Adrenal gland (tissue), 12 donors: ENCODE results near the gene TTC39B. TPM values are rescaled to one million over a fixed set of nuclear protein-coding genes. Genes with fewer than 3 reads are reported as not detected.

ENCODE experiments used
- DNase-seq, 7 donors: peaks; one replicate each; pipeline ENCODE4 v3.0.0-alpha.2; 2019 to 2020
- H3K27ac ChIP-seq, 5 donors: fragments of 200-600 bp; sonication (generic) in 4 of 5; 1 replicate in 3 of 5; 2 replicates in 2 of 5; pipeline versions ENCODE4 v1.5.1 to v1.8.0; 2016 to 2020; ENCODE audit warnings: mild to moderate bottlenecking in 1 of 5
- H3K27me3 ChIP-seq: fragments of 200-600 bp; 2 replicates; pipeline ENCODE4 v1.8.0; 2021
- H3K36me3 ChIP-seq, 2 donors: fragments of 200-600 bp; replicated peaks in 1 of 2; 1 replicate in 1 of 2; 2 replicates in 1 of 2; pipeline versions ENCODE4 v1.5.1 to v1.8.0; 2018 to 2022
- H3K4me1 ChIP-seq, 2 donors: fragments of 200-600 bp; replicated peaks in 1 of 2; 1 replicate in 1 of 2; 2 replicates in 1 of 2; pipeline versions ENCODE4 v1.5.1 to v1.8.0; 2018 to 2021
- H3K4me3 ChIP-seq, 4 donors: fragments of 200-600 bp; sonication (generic) in 3 of 4; one replicate each; pipeline ENCODE4 v1.5.1; 2016 to 2018
- H3K9me3 ChIP-seq, 3 donors: fragments of 200-600 bp; sonication (generic) in 1 of 3; replicated peaks in 1 of 3; 1 replicate in 2 of 3; 2 replicates in 1 of 3; pipeline versions ENCODE4 v1.5.1 to v1.8.0; 2016 to 2021
- POLR2A ChIP-seq, 2 donors: fragments of 450-650 bp; IDR thresholded peaks; one replicate each; pipeline ENCODE4 v1.6.1; 2017; ENCODE audit warnings: antibody characterized with exemption in 2 of 2, mild to moderate bottlenecking in 2 of 2, moderate library complexity in 1 of 2
- WGBS, 4 donors: extraction: QIAGEN DNeasy Blood & Tissue Kit in 2 of 4; methylation state at CpG; one replicate each; pipeline versions ENCODE4 v1.1.5 to v1.1.7; 2013 to 2017; 5-methylcytosine and 5-hydroxymethylcytosine counted together
- intact Hi-C, 2 donors: fragments of 100-400 bp; cut with DNase I; formaldehyde crosslinking; loops; one replicate each; pipeline versions ENCODE4 v1.14.1 to v1.15.0; 2022 to 2023
- polyA plus RNA-seq, 3 donors: library from polyadenylated mRNA; stranded (reverse); fragments of 200-250 nt in 2 of 3; fragments of 350-450 nt in 1 of 3; fragmentation: Illumina TruSeq in 1 of 3; extraction: RNeasy Lipid Tissue Mini Kit (QIAGEN cat#74804) in 1 of 3; gene quantifications; one replicate each; pipeline ENCODE4 v1.2.3, GENCODE V29; 2013 to 2014
- total RNA-seq, 9 donors: library from RNA; depleted of rRNA in 4 of 9; stranded (reverse); fragments of >200 nt in 4 of 9; fragments of 120-200 nt in 1 of 9; fragmentation: NEBNext Ultra II Directional in 1 of 9; extraction: Animal tissue kit (Norgen Biotek cat#: 25700) in 1 of 9; gene quantifications; one replicate each; pipeline versions ENCODE4 v1.1.0 to v1.2.4, GENCODE V29; 2013 to 2023
- TF ChIP-seq, protein P1 (sequence below), 6 experiments: fragments of 450-650 bp in 4 of 6; fragments of 200-600 bp in 2 of 6; sonication (generic) in 1 of 6; IDR thresholded peaks; 1 replicate in 5 of 6; 2 replicates in 1 of 6; pipeline versions ENCODE4 v1.5.1 to v1.8.0; 2016 to 2021; ENCODE audit warnings: antibody characterized with exemption in 6 of 6, mild to moderate bottlenecking in 2 of 6, moderate library complexity in 1 of 6
- donor health status: healthy with polysubstance abuse.
- donor health status: Bipolar disorder and iron deficiency.
- donor health status: DM: yes; HTN: yes; CAD: no.
- donor health status: DM: no; HTN: no; CAD: no.
- donor health status: DM: no; HTN: no; CAD: no.
- donor health status: DM: yes; HTN: yes; CAD: no.

The TTC39B gene
- total and polyA plus RNA-seq, 12 donors: 3.7 to 14.4 (median 9.5) TPM

GRCh38 chr9:15221746-15222145, 85.3 kb downstream of the TTC39B start:
- DNase-seq: no peak
- WGBS, 4 donors: 70 to 86% (median 80%) methylated on average over 4 of the region's 4 CpGs
- TF ChIP-seq, protein P1, sequence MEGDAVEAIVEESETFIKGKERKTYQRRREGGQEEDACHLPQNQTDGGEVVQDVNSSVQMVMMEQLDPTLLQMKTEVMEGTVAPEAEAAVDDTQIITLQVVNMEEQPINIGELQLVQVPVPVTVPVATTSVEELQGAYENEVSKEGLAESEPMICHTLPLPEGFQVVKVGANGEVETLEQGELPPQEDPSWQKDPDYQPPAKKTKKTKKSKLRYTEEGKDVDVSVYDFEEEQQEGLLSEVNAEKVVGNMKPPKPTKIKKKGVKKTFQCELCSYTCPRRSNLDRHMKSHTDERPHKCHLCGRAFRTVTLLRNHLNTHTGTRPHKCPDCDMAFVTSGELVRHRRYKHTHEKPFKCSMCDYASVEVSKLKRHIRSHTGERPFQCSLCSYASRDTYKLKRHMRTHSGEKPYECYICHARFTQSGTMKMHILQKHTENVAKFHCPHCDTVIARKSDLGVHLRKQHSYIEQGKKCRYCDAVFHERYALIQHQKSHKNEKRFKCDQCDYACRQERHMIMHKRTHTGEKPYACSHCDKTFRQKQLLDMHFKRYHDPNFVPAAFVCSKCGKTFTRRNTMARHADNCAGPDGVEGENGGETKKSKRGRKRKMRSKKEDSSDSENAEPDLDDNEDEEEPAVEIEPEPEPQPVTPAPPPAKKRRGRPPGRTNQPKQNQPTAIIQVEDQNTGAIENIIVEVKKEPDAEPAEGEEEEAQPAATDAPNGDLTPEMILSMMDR (IDR thresholded peaks at IDR 0.05): no peak
- no peak for TF ChIP-seq POLR2A (IDR thresholded peaks at IDR 0.05)
- Histone ChIP-seq H3K4me3 (no peak overlapping the region), H3K36me3 (no peaks in the 10 kb centered on the region), H3K27ac (no peak overlapping the region), H3K27me3 (no peaks in the 10 kb centered on the region), H3K4me1 (peaks cover 0 to 6% of the 10 kb centered on the region in 2 donors), H3K9me3 (no peaks in the 10 kb centered on the region)
- intact Hi-C loops: loop anchor here in 1 of 2 donors (10.0 kb wide), 1 partner anchor 53 kb away; no protein-coding TSS in a partner anchor

DNA sequence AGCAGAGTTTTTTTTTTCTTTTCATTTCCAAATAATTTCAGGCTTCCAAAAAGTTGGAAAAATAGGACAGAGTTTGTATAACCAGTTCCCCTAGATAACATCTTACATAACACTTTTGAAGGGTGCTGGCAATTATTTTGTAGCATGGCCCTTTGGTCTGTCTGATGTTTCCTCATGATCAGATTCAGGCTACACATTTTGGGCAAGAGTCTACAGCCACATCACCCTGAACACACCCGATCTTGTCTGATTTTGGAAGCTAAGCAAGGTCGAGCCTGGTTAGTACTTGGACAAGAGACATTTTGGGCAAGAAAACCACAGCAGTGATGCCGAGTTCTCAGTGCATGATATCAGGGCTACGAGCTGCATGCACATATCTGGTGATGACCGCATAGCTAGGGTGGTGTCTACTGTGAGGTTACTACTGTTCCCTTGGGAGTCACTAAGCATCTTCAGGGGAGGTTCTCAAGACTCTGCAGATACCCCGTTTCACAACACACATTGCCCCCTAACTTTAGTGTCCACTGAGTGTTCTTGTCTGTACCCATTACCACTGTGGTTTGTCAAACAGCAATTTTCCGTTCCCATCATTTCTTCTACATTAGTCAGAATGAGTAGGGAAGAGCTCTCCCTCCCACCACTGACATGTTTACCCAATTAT, 86.2 kb downstream of the TTC39B start:
- H3K27me3 ChIP-seq: no peaks in the 10 kb centered on the region
- H3K27ac ChIP-seq: no peak overlapping the region
- no peak for DNase-seq
- peaks cover 0 to 6% of the 10 kb centered on the region in 2 donors for H3K4me1 ChIP-seq
- intact Hi-C loops: loop anchor here in 1 of 2 donors (10.0 kb wide), 1 partner anchor 54 kb away; no protein-coding TSS in a partner anchor
- no peaks in the 10 kb centered on the region for H3K9me3 ChIP-seq
- no peaks in the 10 kb centered on the region for H3K36me3 ChIP-seq
- TF ChIP-seq, protein P1 (IDR thresholded peaks at IDR 0.05): no peak
- no peak for TF ChIP-seq POLR2A (IDR thresholded peaks at IDR 0.05)
- H3K4me3 ChIP-seq: no peak overlapping the region
- WGBS, 4 donors: 92 to 95% (median 94%) methylated on average over 5 to 7 of the region's 7 CpGs

DNA sequence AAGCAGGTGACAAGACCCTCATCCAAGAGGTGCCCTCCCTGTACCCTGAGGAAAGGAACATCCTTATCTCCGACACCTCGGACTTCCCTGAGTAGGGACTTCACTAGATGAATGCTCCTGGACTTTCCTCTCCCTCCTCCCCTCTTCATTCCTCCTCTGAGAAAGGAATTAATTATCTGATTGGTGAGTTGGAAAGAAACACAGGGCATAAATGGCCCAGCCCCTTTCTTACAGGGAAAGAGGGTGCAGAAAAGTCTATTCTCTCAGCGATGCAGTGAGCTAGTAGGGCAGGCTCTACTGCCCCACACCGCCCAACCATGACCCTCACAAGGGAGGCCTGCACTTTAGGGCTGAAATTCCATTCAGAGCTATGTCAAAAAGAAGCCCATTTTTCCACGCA, 87.5 kb downstream of the TTC39B start:
- TF ChIP-seq, protein P1 (IDR thresholded peaks at IDR 0.05): no peak
- no peak for TF ChIP-seq POLR2A (IDR thresholded peaks at IDR 0.05)
- 85 to 89% (median 87%) methylated on average over 5 of the region's 5 CpGs for WGBS, 4 donors
- H3K4me1 ChIP-seq: peaks cover 0 to 6% of the 10 kb centered on the region in 2 donors
- H3K27me3 ChIP-seq: no peaks in the 10 kb centered on the region
- H3K27ac ChIP-seq: no peak overlapping the region
- no peak overlapping the region for H3K4me3 ChIP-seq
- intact Hi-C loops: no loop called here
- no peaks in the 10 kb centered on the region for H3K36me3 ChIP-seq
- no peaks in the 10 kb centered on the region for H3K9me3 ChIP-seq
- DNase-seq: no peak

GRCh38 chr9:15218994-15219393, 88.0 kb downstream of the TTC39B start:
- no peaks in the 10 kb centered on the region for H3K27me3 ChIP-seq
- H3K4me1 ChIP-seq: peaks cover 0 to 6% of the 10 kb centered on the region in 2 donors
- H3K9me3 ChIP-seq: no peaks in the 10 kb centered on the region
- intact Hi-C loops: no loop called here
- TF ChIP-seq, protein P1 (IDR thresholded peaks at IDR 0.05): no peak
- TF ChIP-seq POLR2A (IDR thresholded peaks at IDR 0.05): no peak
- H3K36me3 ChIP-seq: no peaks in the 10 kb centered on the region
- H3K27ac ChIP-seq: no peak overlapping the region
- H3K4me3 ChIP-seq: no peak overlapping the region
- DNase-seq: no peak
